Measurements from ENCODE around the gene GGCX. TPM values are rescaled to one million over a fixed set of nuclear protein-coding genes. Genes with fewer than 3 reads are reported as not detected.
A peak's percentile ranks its signal among the peaks of the same experiment; 100 is the strongest.

The GGCX gene
- total and polyA plus RNA-seq, 8 donors, result 15.7 to 43.4 (median 27.1) TPM

DNA sequence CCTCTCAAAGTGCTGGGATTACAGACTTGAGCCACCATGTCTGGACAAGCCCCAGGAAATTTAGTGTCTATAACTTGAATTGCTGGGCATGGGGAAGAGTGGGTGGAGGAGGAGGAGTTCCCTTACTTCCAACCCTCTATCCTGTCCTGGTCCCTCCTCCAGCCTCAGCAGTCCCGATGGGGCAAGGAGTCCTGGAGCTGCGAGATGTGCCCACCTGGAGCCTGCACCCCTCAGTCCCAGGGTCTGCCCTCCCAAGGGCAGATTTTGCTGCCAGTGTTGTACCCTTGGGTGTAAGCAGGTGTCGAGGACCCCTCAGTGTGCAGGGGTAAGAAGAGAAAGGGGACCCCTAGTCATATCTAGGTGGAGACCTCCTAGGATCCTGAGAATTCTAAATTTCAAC, 18.9 kb upstream of the GGCX start:
- Histone ChIP-seq H3K27me3 (no peaks in the 10 kb centered on the region), H3K36me3 (peaks cover 0 to 4% (median 0%) of the 10 kb centered on the region in 3 donors), H3K4me1 (peaks cover 17 to 27% (median 20%) of the 10 kb centered on the region in 3 donors), H3K4me3 (no peak overlapping the region), H3K27ac (peak overlapping the region in 1 of 4 donors; percentile 91), H3K9me3 (no peaks in the 10 kb centered on the region)
- TF ChIP-seq, protein P1, sequence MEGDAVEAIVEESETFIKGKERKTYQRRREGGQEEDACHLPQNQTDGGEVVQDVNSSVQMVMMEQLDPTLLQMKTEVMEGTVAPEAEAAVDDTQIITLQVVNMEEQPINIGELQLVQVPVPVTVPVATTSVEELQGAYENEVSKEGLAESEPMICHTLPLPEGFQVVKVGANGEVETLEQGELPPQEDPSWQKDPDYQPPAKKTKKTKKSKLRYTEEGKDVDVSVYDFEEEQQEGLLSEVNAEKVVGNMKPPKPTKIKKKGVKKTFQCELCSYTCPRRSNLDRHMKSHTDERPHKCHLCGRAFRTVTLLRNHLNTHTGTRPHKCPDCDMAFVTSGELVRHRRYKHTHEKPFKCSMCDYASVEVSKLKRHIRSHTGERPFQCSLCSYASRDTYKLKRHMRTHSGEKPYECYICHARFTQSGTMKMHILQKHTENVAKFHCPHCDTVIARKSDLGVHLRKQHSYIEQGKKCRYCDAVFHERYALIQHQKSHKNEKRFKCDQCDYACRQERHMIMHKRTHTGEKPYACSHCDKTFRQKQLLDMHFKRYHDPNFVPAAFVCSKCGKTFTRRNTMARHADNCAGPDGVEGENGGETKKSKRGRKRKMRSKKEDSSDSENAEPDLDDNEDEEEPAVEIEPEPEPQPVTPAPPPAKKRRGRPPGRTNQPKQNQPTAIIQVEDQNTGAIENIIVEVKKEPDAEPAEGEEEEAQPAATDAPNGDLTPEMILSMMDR (IDR thresholded peaks at IDR 0.05), result no peak
- ATAC-seq (no peak), FAIRE-seq (no peak), DNase-seq (no peak)
- WGBS, 2 donors, result 87 to 89% methylated on average over 3 of the region's 3 CpGs
- intact Hi-C loops (cut with DNase I), result no loop called here

DNA sequence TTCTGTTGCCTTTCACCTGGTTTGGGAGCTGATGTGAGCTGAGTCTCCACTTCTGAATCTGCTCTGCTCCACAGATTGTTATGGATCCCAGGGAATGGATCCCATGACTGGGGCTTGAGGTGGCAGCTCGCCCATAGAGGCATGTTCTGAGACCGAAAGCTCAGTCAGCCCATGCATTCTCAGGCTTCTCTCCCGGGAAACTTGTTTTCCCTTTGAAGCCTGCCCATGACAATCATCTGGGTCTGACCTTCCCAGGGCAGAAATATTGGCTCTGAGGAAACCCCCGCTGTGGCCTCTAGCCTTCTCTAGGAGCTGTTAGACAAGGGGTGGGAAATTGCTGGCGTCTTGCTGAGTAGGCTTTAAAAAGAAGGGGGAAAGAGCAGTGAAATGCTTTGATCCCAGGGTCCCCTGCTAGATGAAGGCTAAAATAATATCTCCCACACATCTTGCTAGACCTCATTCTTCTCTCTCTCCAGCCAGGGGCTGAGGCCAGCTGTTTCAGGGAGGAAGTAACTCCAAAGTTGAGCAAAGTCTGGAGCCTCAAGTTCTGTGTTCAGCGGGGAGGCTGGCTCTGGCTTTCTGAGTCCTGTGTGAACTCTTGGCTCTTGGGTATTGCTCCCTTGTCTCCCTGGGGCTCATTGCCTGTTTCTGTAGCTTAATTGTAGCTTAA, 18.1 kb upstream of the GGCX start:
- intact Hi-C loops (cut with DNase I), result no loop called here
- Histone ChIP-seq H3K27me3 (no peaks in the 10 kb centered on the region), H3K9me3 (no peaks in the 10 kb centered on the region), H3K4me3 (peak overlapping the region in 2 of 4 donors; percentile 60 to 70), H3K36me3 (peaks cover 0 to 4% (median 0%) of the 10 kb centered on the region in 3 donors), H3K27ac (peak overlapping the region; percentile 75 to 91 (median 83)), H3K4me1 (peaks cover 11 to 19% (median 14%) of the 10 kb centered on the region in 3 donors)
- DNase-seq, result no peak
- no peak for FAIRE-seq
- WGBS, 2 donors, result 32 to 40% methylated on average over 6 of the region's 6 CpGs
- TF ChIP-seq, protein P1 (IDR thresholded peaks at IDR 0.05), result no peak
- ATAC-seq, result peak in 2 of 4 donors; percentile 4 to 8

DNA sequence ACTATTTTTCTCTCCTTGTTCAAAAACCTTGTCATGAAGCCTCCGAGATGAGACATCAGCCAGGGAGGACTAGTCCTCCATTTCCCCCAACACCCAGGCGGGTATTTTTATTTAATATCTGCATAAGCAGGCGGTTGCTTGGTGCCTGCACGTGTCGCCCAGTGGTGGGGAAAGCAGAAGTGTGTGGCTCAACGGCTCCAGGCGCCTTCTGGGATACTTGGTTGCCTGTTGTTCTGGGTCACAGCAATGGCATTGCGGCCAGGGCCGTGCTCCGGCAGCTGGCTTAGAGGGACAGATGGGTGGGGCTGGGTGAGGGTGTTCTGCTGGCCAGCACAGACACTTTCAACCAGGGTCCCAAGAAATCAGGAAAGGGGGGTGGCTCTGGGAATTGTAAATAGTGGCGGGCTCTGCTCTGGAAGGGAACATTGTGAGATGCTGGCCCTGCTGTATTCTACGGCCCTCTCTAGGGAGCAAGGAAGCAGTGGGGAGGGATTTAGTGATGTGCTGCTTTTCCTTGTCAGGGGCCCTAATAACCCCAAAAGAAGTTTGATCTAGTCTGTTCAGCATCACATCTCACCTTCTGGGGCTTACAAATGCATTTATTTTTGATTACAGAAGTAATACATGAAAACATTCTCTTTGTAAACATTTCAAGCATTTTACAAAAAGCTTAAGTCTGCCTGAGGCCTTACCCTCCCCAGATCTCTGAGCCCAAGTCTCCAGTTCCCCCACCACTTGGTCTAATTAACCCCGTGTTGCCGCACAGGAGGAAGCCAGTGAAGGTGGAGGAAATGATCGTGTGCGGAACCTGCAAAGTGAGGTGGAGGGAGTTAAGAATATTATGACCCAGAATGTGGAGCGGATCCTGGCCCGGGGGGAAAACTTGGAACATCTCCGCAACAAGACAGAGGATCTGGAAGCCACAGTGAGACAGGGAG, 17.2 kb upstream of the GGCX start:
- WGBS, 2 donors, result 18 to 19% methylated on average over 19 of the region's 19 CpGs
- no peaks in the 10 kb centered on the region for H3K9me3 ChIP-seq
- peak overlapping the region; percentile 32 to 70 (median 50) for H3K4me3 ChIP-seq
- H3K27ac ChIP-seq, result peak overlapping the region; percentile 75 to 91 (median 83)
- TF ChIP-seq, protein P1 (IDR thresholded peaks at IDR 0.05), result no peak
- H3K4me1 ChIP-seq, result peaks cover 9 to 18% (median 11%) of the 10 kb centered on the region in 3 donors
- DNase-seq, result peak in 4 of 6 donors; percentile 51 to 72 (median 66)
- intact Hi-C loops (cut with DNase I), result no loop called here
- peak; percentile 57 to 75 (median 71) for ATAC-seq
- no peaks in the 10 kb centered on the region for H3K27me3 ChIP-seq
- H3K36me3 ChIP-seq, result peaks cover 0 to 4% (median 0%) of the 10 kb centered on the region in 3 donors
- no peak for FAIRE-seq

- TF ChIP-seq, protein P1 (IDR thresholded peaks at IDR 0.05), result no peak
- 5 to 6% methylated on average over 19 of the region's 19 CpGs for WGBS, 2 donors
- Histone ChIP-seq H3K27me3 (no peaks in the 10 kb centered on the region), H3K4me1 (peaks cover 9 to 18% (median 11%) of the 10 kb centered on the region in 3 donors), H3K27ac (peak within 1 kb of the TSS; percentile 75 to 91 (median 83)), H3K4me3 (peak within 1 kb of the TSS; percentile 32 to 70 (median 50)), H3K9me3 (no peaks in the 10 kb centered on the region), H3K36me3 (peaks cover 0 to 4% (median 0%) of the 10 kb centered on the region in 3 donors)
- DNase-seq (peak; percentile 78 to 90 (median 82)), ATAC-seq (peak; percentile 85 to 93 (median 90)), FAIRE-seq (no peak)
- intact Hi-C loops (cut with DNase I), result no loop called here
These were observed 16.3 kb upstream of the GGCX start, which contains the start of gene VAMP8 for GRCh38 chr2:85577386-85578242. Gene VAMP8 (plus strand): TSS chr2:85577586. CDS start chr2:85577647, 61 bp downstream.

Measured in pancreas (tissue), 10 donors.